Trophoblast cell (in vitro differentiated cells and primary cell): ENCODE results near the gene ADAM15.

Experiments used
- DNase-seq, 2 donors: peaks; one replicate each; pipeline ENCODE4 v3.0.0-alpha.2; 2016
- H2AFZ ChIP-seq: 2 replicates; pipeline ENCODE4 v1.6.1; 2013; ENCODE audit warnings: low read length, moderate library complexity, mild to moderate bottlenecking; ENCODE audit not compliant: insufficient read depth, poor library complexity
- H2AK5ac ChIP-seq: 2 replicates; pipeline ENCODE4 v1.6.1; 2013; ENCODE audit warnings: mild to moderate bottlenecking, low read length
- H2BK120ac ChIP-seq: 2 replicates; pipeline ENCODE4 v1.6.1; 2013; ENCODE audit warnings: low read length, mild to moderate bottlenecking, moderate library complexity; ENCODE audit not compliant: insufficient read depth, poor library complexity
- H2BK12ac ChIP-seq: 2 replicates; pipeline ENCODE4 v1.6.1; 2013; ENCODE audit warnings: mild to moderate bottlenecking, low read length, moderate library complexity
- H2BK5ac ChIP-seq: 2 replicates; pipeline ENCODE4 v1.6.1; 2013; ENCODE audit warnings: low read length, low read depth, moderate library complexity, mild to moderate bottlenecking; ENCODE audit not compliant: poor library complexity
- H3K14ac ChIP-seq: 2 replicates; pipeline ENCODE4 v1.6.1; 2013; ENCODE audit warnings: mild to moderate bottlenecking, low read length
- H3K18ac ChIP-seq: 2 replicates; pipeline ENCODE4 v1.6.1; 2013; ENCODE audit warnings: mild to moderate bottlenecking, low read length
- H3K23ac ChIP-seq: 2 replicates; pipeline ENCODE4 v1.6.1; 2013; ENCODE audit warnings: low read length
- H3K27ac ChIP-seq: 2 replicates; pipeline ENCODE4 v1.5.1; 2013; ENCODE audit warnings: low read depth, mild to moderate bottlenecking, inconsistent platforms, low read length, moderate library complexity
- H3K27me3 ChIP-seq: 2 replicates; pipeline ENCODE4 v1.6.1; 2013; ENCODE audit warnings: inconsistent platforms, mild to moderate bottlenecking, low read length, moderate library complexity; ENCODE audit not compliant: insufficient read depth
- H3K36me3 ChIP-seq, 2 experiments: 1 replicate in 1 of 2; 2 replicates in 1 of 2; pipeline ENCODE4 v1.6.1; 2013; ENCODE audit warnings: low read length in 2 of 2, mild to moderate bottlenecking in 2 of 2, moderate library complexity in 1 of 2; ENCODE audit not compliant: insufficient read depth in 2 of 2, control insufficient read depth in 1 of 2
- H3K4ac ChIP-seq: 2 replicates; pipeline ENCODE4 v1.6.1; 2013; ENCODE audit warnings: low read depth, mild to moderate bottlenecking, low read length, moderate library complexity
- H3K4me1 ChIP-seq, 2 experiments: 1 replicate in 1 of 2; 2 replicates in 1 of 2; pipeline ENCODE4 v1.6.1; 2013; ENCODE audit warnings: low read length in 2 of 2, mild to moderate bottlenecking in 2 of 2, moderate library complexity in 1 of 2; ENCODE audit not compliant: insufficient read depth in 2 of 2, control insufficient read depth in 1 of 2
- H3K4me2 ChIP-seq: 2 replicates; pipeline ENCODE4 v1.6.1; 2013; ENCODE audit warnings: inconsistent platforms, mild to moderate bottlenecking, low read length, moderate library complexity
- H3K4me3 ChIP-seq: 2 replicates; pipeline ENCODE4 v1.5.1; 2013; ENCODE audit warnings: mild to moderate bottlenecking, low read depth, low read length, inconsistent platforms
- H3K79me1 ChIP-seq: one replicate; pipeline ENCODE4 v1.6.1; 2013; ENCODE audit warnings: low read length
- H3K79me2 ChIP-seq: 2 replicates; pipeline ENCODE4 v1.6.1; 2013; ENCODE audit warnings: low read length, mild to moderate bottlenecking; ENCODE audit not compliant: control insufficient read depth, insufficient read depth, poor library complexity
- H3K9ac ChIP-seq: 2 replicates; pipeline ENCODE4 v1.6.1; 2013; ENCODE audit warnings: mild to moderate bottlenecking, low read length
- H3K9me3 ChIP-seq: 2 replicates; pipeline ENCODE4 v1.6.1; 2013; ENCODE audit warnings: low read depth, mild to moderate bottlenecking, control low read depth, inconsistent platforms, low read length; ENCODE audit not compliant: insufficient read depth
- H4K12ac ChIP-seq: 2 replicates; pipeline ENCODE4 v1.6.1; 2013; ENCODE audit warnings: low read depth, mild to moderate bottlenecking, low read length, moderate library complexity
- H4K8ac ChIP-seq: 2 replicates; pipeline ENCODE4 v1.6.1; 2013; ENCODE audit warnings: low read depth, mild to moderate bottlenecking, low read length, moderate library complexity
- H4K91ac ChIP-seq: one replicate; pipeline ENCODE4 v1.6.1; 2013; ENCODE audit warnings: low read depth, mild to moderate bottlenecking, low read length, moderate library complexity
- WGBS: extraction: QIAGEN DNeasy Blood & Tissue Kit; methylation state at CpG from one replicate; pipeline ENCODE4 v1.1.7; 2013; ENCODE audit warnings: missing lambda C conversion rate; ENCODE audit not compliant: insufficient read length, insufficient coverage; ENCODE audit errors: extremely low coverage; 5-methylcytosine and 5-hydroxymethylcytosine counted together

Gene ADAM15

GRCh38 chr1:155012026-155012546, 39.0 kb upstream of the ADAM15 start:
- no peak overlapping the region for H3K27ac ChIP-seq
- H2AK5ac ChIP-seq, result no peak overlapping the region
- no CpG with 5 or more reads among the region's 9 CpGs for WGBS
- H2BK5ac ChIP-seq, result no peak overlapping the region
- H3K27me3 ChIP-seq, result no peaks in the 10 kb centered on the region
- no peak overlapping the region for H3K4ac ChIP-seq
- no peak overlapping the region for H3K23ac ChIP-seq
- no peak overlapping the region for H3K18ac ChIP-seq
- no peak overlapping the region for H2BK120ac ChIP-seq
- H3K4me2 ChIP-seq, result no peak overlapping the region
- peaks cover 14 to 22% of the 10 kb centered on the region in 2 experiments for H3K4me1 ChIP-seq
- no peak overlapping the region for H2AFZ ChIP-seq
- H4K8ac ChIP-seq, result no peak overlapping the region
- H3K79me2 ChIP-seq, result peaks cover 3% of the 10 kb centered on the region
- no peak overlapping the region for H3K9ac ChIP-seq
- peaks cover 1% of the 10 kb centered on the region for H3K9me3 ChIP-seq
- no peak overlapping the region for H2BK12ac ChIP-seq
- peaks cover 31 to 32% of the 10 kb centered on the region in 2 experiments for H3K36me3 ChIP-seq
- no peak overlapping the region for H3K14ac ChIP-seq
- peaks cover 6% of the 10 kb centered on the region for H3K79me1 ChIP-seq
- H4K12ac ChIP-seq, result no peak overlapping the region
- no peak overlapping the region for H3K4me3 ChIP-seq
- DNase-seq, result no peak
- H4K91ac ChIP-seq, result no peak overlapping the region

GRCh38 chr1:155012776-155013602, 38.1 kb upstream of the ADAM15 start:
- Histone ChIP-seq H2BK5ac (no peak overlapping the region), H3K4me1 (peaks cover 16 to 24% of the 10 kb centered on the region in 2 experiments)

GRCh38 chr1:155013632-155014031, 37.5 kb upstream of the ADAM15 start:
- no peak overlapping the region for H3K14ac ChIP-seq
- peaks cover 31 to 32% of the 10 kb centered on the region in 2 experiments for H3K36me3 ChIP-seq
- H3K23ac ChIP-seq, result no peak overlapping the region
- H4K91ac ChIP-seq, result no peak overlapping the region
- no peak overlapping the region for H2BK12ac ChIP-seq
- no peak for DNase-seq
- H3K4me3 ChIP-seq, result no peak overlapping the region
- H4K12ac ChIP-seq, result no peak overlapping the region
- no peak overlapping the region for H3K18ac ChIP-seq
- no peak overlapping the region for H2AK5ac ChIP-seq
- peaks cover 15% of the 10 kb centered on the region for H3K79me1 ChIP-seq
- no peak overlapping the region for H3K9ac ChIP-seq
- WGBS, result no CpG with 5 or more reads among the region's 8 CpGs
- H3K9me3 ChIP-seq, result peaks cover 1% of the 10 kb centered on the region
- H2BK120ac ChIP-seq, result no peak overlapping the region
- no peak overlapping the region for H4K8ac ChIP-seq
- H3K27me3 ChIP-seq, result no peaks in the 10 kb centered on the region
- H2AFZ ChIP-seq, result no peak overlapping the region
- H3K4me2 ChIP-seq, result no peak overlapping the region
- H2BK5ac ChIP-seq, result no peak overlapping the region
- no peak overlapping the region for H3K27ac ChIP-seq
- H3K79me2 ChIP-seq, result peaks cover 3% of the 10 kb centered on the region
- peaks cover 15 to 20% of the 10 kb centered on the region in 2 experiments for H3K4me1 ChIP-seq
- H3K4ac ChIP-seq, result no peak overlapping the region

More at GRCh38 chr1:155012776-155013602, 38.1 kb upstream of the ADAM15 start:
- Histone ChIP-seq H3K79me2 (peaks cover 3% of the 10 kb centered on the region), H2BK120ac (no peak overlapping the region), H2AFZ (no peak overlapping the region), H2BK12ac (no peak overlapping the region), H3K27ac (no peak overlapping the region), H3K79me1 (peaks cover 14% of the 10 kb centered on the region), H3K23ac (no peak overlapping the region), H4K91ac (no peak overlapping the region), H3K14ac (no peak overlapping the region), H3K18ac (peak overlapping the region; percentile 29), H3K36me3 (peaks cover 31 to 32% of the 10 kb centered on the region in 2 experiments), H3K4me2 (no peak overlapping the region), H4K12ac (no peak overlapping the region), H3K4ac (no peak overlapping the region), H2AK5ac (no peak overlapping the region), H3K9me3 (peaks cover 1% of the 10 kb centered on the region), H3K27me3 (no peaks in the 10 kb centered on the region), H4K8ac (no peak overlapping the region), H3K4me3 (no peak overlapping the region), H3K9ac (no peak overlapping the region)
- DNase-seq, result no peak
- WGBS, result no CpG with 5 or more reads among the region's 3 CpGs

- no CpG with 5 or more reads among the region's 31 CpGs for WGBS
Observed at GRCh38 chr1:155014709-155015508, 36.2 kb upstream of the ADAM15 start.

More at GRCh38 chr1:155014709-155015508, 36.2 kb upstream of the ADAM15 start:
- H2BK5ac ChIP-seq, result no peak overlapping the region
- no peak overlapping the region for H3K4me2 ChIP-seq
- DNase-seq, result no peak
- no peak overlapping the region for H4K8ac ChIP-seq
- H3K27ac ChIP-seq, result no peak overlapping the region
- H3K79me2 ChIP-seq, result no peaks in the 10 kb centered on the region
- no peak overlapping the region for H2BK12ac ChIP-seq
- H3K18ac ChIP-seq, result no peak overlapping the region
- peaks cover 15% of the 10 kb centered on the region for H3K79me1 ChIP-seq
- H3K4ac ChIP-seq, result no peak overlapping the region
- H4K91ac ChIP-seq, result no peak overlapping the region
- H3K27me3 ChIP-seq, result no peaks in the 10 kb centered on the region
- H3K23ac ChIP-seq, result no peak overlapping the region
- no peak overlapping the region for H2AK5ac ChIP-seq
- H2BK120ac ChIP-seq, result no peak overlapping the region
- no peak overlapping the region for H3K9ac ChIP-seq
- H3K36me3 ChIP-seq, result peaks cover 31 to 32% of the 10 kb centered on the region in 2 experiments
- H4K12ac ChIP-seq, result no peak overlapping the region
- H3K4me3 ChIP-seq, result no peak overlapping the region
- H3K9me3 ChIP-seq, result peaks cover 1% of the 10 kb centered on the region
- no peak overlapping the region for H2AFZ ChIP-seq
- H3K4me1 ChIP-seq, result peaks cover 22 to 25% of the 10 kb centered on the region in 2 experiments
- no peak overlapping the region for H3K14ac ChIP-seq
